SK-N-SH treated with all-trans-retinoic acid at 6 μM for 48 hours (cell line): ENCODE results near the gene TGFBI.

ENCODE experiments used
- ISL1 ChIP-seq: fragments of 250-450 bp; sonication (Bioruptor Pico); IDR thresholded peaks from 2 replicates; pipeline ENCODE4 v2.1.2; 2022; ENCODE audit warnings: mild to moderate bottlenecking, moderate library complexity
- PATZ1 ChIP-seq: fragments of 250-450 bp; sonication (Bioruptor Pico); IDR thresholded peaks from 2 replicates; pipeline ENCODE4 v1.8.0; 2020; ENCODE audit warnings: mild to moderate bottlenecking, moderate library complexity, borderline replicate concordance
- TSHZ2 ChIP-seq: fragments of 250-450 bp; sonication (Bioruptor Pico); IDR thresholded peaks from 2 replicates; pipeline ENCODE4 v1.5.0; 2020; ENCODE audit warnings: mild to moderate bottlenecking, moderate library complexity

GRCh38 chr5:136101884-136102283 is 73.1 kb downstream of the TGFBI start:
- TF ChIP-seq ISL1 (CRISPR knock-in tag): no peak
- TF ChIP-seq TSHZ2 (CRISPR knock-in tag): no peak
- no peak for TF ChIP-seq PATZ1 (CRISPR knock-in tag)
